Measurements from ENCODE around the gene TESMIN. TPM values are rescaled to one million over a fixed set of nuclear protein-coding genes. Genes with fewer than 3 reads are reported as not detected.

Gene TESMIN
- total RNA-seq, 2 donors from 2014 or later = 0.29 to 0.52 TPM

- DNase-seq = no peak
- intact Hi-C loops (cut with DNase I) = no loop called here
- peak; percentile 39 to 67 for ATAC-seq
Observed at GRCh38 chr11:68763926-68764657, 12.8 kb upstream of the TESMIN start.

GRCh38 chr11:68763181-68763721 lies 11.9 kb upstream of the TESMIN start:
- ATAC-seq (no peak), DNase-seq (no peak)
- intact Hi-C loops (cut with DNase I) = no loop called here

GRCh38 chr11:68762481-68762880 lies 11.2 kb upstream of the TESMIN start:
- ATAC-seq = no peak
- DNase-seq = no peak
- intact Hi-C loops (cut with DNase I) = no loop called here

- DNase-seq (no peak), ATAC-seq (no peak)
- intact Hi-C loops (cut with DNase I) = no loop called here
Observed at GRCh38 chr11:68761801-68762200, 10.5 kb upstream of the TESMIN start.

GRCh38 chr11:68759991-68760390 lies 8.7 kb upstream of the TESMIN start:
- DNase-seq = no peak
- intact Hi-C loops (cut with DNase I) = no loop called here
- ATAC-seq = no peak

GRCh38 chr11:68757711-68758110 lies 6.4 kb upstream of the TESMIN start:
- ATAC-seq (no peak), DNase-seq (no peak)
- intact Hi-C loops (cut with DNase I) = no loop called here

GRCh38 chr11:68756171-68756766 lies 4.9 kb upstream of the TESMIN start:
- intact Hi-C loops (cut with DNase I) = no loop called here
- ATAC-seq (no peak), DNase-seq (no peak)

GRCh38 chr11:68753300-68753699 lies 2.0 kb upstream of the TESMIN start:
- intact Hi-C loops (cut with DNase I) = no loop called here
- no peak for DNase-seq
- no peak for ATAC-seq

- intact Hi-C loops (cut with DNase I) = no loop called here
- DNase-seq (no peak), ATAC-seq (peak in 1 of 2 donors; percentile 5)
Observed at GRCh38 chr11:68751004-68751325, 355 bp downstream of the TESMIN start.

- ATAC-seq = peak; percentile 5 to 8
- peak; percentile 25 for DNase-seq
- intact Hi-C loops (cut with DNase I) = no loop called here
Observed at GRCh38 chr11:68750195-68751003, 921 bp downstream of the TESMIN start.

GRCh38 chr11:68749229-68750123 lies 1.8 kb downstream of the TESMIN start:
- intact Hi-C loops (cut with DNase I) = no loop called here
- no peak for DNase-seq
- ATAC-seq = peak in 1 of 2 donors; percentile 13

- intact Hi-C loops (cut with DNase I) = no loop called here
- DNase-seq = no peak
- no peak for ATAC-seq
Observed at GRCh38 chr11:68748061-68748460, 3.3 kb downstream of the TESMIN start.

- ATAC-seq = no peak
- intact Hi-C loops (cut with DNase I) = no loop called here
- no peak for DNase-seq
Observed at GRCh38 chr11:68743539-68743938, 7.8 kb downstream of the TESMIN start.

GRCh38 chr11:68741463-68741862 lies 9.9 kb downstream of the TESMIN start:
- no peak for ATAC-seq
- intact Hi-C loops (cut with DNase I) = no loop called here

GRCh38 chr11:68735646-68736045 lies 15.7 kb downstream of the TESMIN start:
- intact Hi-C loops (cut with DNase I) = no loop called here
- no peak for ATAC-seq
- no peak for DNase-seq

More at GRCh38 chr11:68741463-68741862, 9.9 kb downstream of the TESMIN start:
- DNase-seq = no peak

- intact Hi-C loops (cut with DNase I) = no loop called here
- no peak for ATAC-seq
Observed at GRCh38 chr11:68735125-68735524, 16.2 kb downstream of the TESMIN start.

GRCh38 chr11:68734111-68734510 lies 17.2 kb downstream of the TESMIN start:
- DNase-seq (no peak), ATAC-seq (no peak)
- intact Hi-C loops (cut with DNase I) = no loop called here

More at GRCh38 chr11:68735125-68735524, 16.2 kb downstream of the TESMIN start:
- DNase-seq = no peak

GRCh38 chr11:68727783-68728182 lies 23.5 kb downstream of the TESMIN start:
- no peak for DNase-seq
- intact Hi-C loops (cut with DNase I) = no loop called here
- no peak for ATAC-seq

GRCh38 chr11:68724293-68724692 lies 27.0 kb downstream of the TESMIN start:
- ATAC-seq = no peak
- DNase-seq = no peak
- intact Hi-C loops (cut with DNase I) = no loop called here
